Activated CD8-positive, alpha-beta T cell treated with anti-CD3 and anti-CD28 coated beads, Interleukin-2, amount 10 ng/mL, durations not matched to agents 7 days and 5 days (primary cell): ENCODE measurements around the gene ACOXL. TPM values are rescaled to one million over a fixed set of nuclear protein-coding genes. Genes with fewer than 3 reads are reported as not detected.

Experiments used
- ATAC-seq: fragments of 150-1000 bp; cut with Tn5 transposase; one replicate; pipeline ENCODE4 v1.10.0; 2021; ENCODE audit warnings: moderate library complexity
- CTCF ChIA-PET: fragments of 350-600 bp; sonication (Branson Sonifier 250); formaldehyde crosslinking; loops from one replicate; lab custom pipeline; 2021; ENCODE audit warnings: antibody characterized with exemption; lab: Charles Lee
- POLR2A ChIA-PET: fragments of 350-600 bp; sonication (Branson Sonifier 250); formaldehyde crosslinking; loops from one replicate; lab custom pipeline; 2021; ENCODE audit warnings: antibody characterized with exemption; lab: Charles Lee
- DNase-seq: peaks from one replicate; pipeline ENCODE4 v3.0.0-alpha.2; 2020
- H3K27ac Mint-ChIP-seq: one replicate; pipeline ENCODE4 v1.8.0; 2021; ENCODE audit warnings: mild to moderate bottlenecking, mixed read lengths
- H3K27me3 Mint-ChIP-seq: one replicate; pipeline ENCODE4 v1.8.0; 2021; ENCODE audit warnings: low read depth, mixed read lengths
- H3K36me3 Mint-ChIP-seq: one replicate; pipeline ENCODE4 v1.8.0; 2021; ENCODE audit warnings: low read depth, mixed read lengths
- H3K4me1 Mint-ChIP-seq: one replicate; pipeline ENCODE4 v1.8.0; 2021; ENCODE audit warnings: low read depth, mixed read lengths
- H3K4me3 Mint-ChIP-seq: one replicate; pipeline ENCODE4 v1.8.0; 2021; ENCODE audit warnings: mild to moderate bottlenecking, mixed read lengths
- H3K9me3 Mint-ChIP-seq: one replicate; pipeline ENCODE4 v1.8.0; 2022; ENCODE audit warnings: mixed read lengths; ENCODE audit not compliant: insufficient read depth
- total RNA-seq, 2 experiments: library from RNA; stranded (reverse); gene quantifications; one replicate each; pipeline ENCODE4 v1.2.3, GENCODE V29; 2021

The ACOXL gene
- total RNA-seq, 2 experiments from 2014 or later = not detected

DNA sequence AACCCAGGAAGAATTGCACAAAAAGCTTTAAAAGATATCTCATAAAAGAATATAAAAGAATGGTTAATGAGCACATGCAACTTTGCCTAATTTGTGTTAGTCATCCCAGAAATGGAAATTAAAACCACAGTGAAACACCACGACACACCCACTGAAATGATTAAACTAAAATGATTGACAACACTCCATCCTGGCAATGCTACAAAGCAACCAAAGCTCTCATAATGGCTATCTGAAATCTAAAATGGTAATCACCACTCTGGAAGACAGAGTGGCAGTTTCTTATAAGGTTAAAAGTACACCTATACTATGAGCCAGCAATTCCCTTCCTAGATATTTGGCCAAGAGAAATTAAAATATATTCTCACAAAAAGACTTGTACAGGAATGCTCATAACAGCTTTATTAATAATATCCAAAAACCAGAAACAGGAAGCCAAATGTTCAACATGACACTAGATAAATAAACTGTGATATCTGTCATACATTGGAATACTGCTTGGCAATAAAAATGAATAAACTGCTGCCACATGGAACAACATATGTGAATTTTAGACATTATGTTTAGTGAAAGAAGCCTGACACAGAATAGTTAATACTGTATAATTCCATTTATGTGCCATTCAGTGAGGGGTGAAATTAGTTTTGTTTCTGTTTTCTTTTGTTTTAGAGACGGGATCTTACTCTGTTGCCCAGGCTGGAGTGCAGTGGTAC is 283.1 kb downstream of the ACOXL start:
- H3K4me3 Mint-ChIP-seq = no peak overlapping the region
- POLR2A ChIA-PET = no interaction called here
- H3K36me3 Mint-ChIP-seq = peaks cover 7% of the 10 kb centered on the region
- peaks cover 12% of the 10 kb centered on the region for H3K9me3 Mint-ChIP-seq
- ATAC-seq (no peak), DNase-seq (no peak)
- CTCF ChIA-PET = interaction anchor here (1.1 kb wide), 1 partner anchor 203 kb away, joined by 3 read pairs; no protein-coding TSS in a partner anchor
- H3K27me3 Mint-ChIP-seq = no peaks in the 10 kb centered on the region
- H3K4me1 Mint-ChIP-seq = peaks cover 7% of the 10 kb centered on the region
- no peak overlapping the region for H3K27ac Mint-ChIP-seq

DNA sequence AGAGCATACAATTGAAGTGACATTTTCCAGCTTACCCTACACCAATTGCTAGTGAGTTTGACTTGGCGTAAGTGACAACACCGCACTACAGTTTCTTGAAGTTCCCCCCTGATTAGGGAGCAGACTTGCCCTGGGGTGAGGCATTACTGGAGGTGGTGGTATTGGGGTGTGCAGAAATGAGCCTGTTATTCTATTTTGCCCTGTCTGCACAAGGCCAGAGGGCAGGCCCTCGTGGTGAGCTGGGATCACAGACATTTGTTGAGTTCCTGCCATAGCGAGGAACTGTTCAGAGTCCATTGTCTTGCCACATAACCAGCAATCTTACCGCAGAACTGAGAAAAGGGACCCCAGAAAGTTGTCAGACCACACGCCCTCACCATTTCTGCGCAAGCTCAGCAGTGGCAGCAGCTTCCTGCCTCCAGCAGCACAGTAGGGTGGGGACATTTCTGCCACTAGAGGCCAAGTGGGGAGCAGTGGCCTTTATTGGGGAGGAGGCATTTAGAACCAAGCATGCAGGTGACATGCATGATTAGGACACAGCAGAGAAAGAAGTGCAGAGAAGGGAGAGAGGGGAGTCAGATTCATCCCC is 284.8 kb downstream of the ACOXL start:
- Mint-ChIP-seq H3K36me3 (peaks cover 7% of the 10 kb centered on the region), H3K27me3 (no peaks in the 10 kb centered on the region), H3K9me3 (peaks cover 12% of the 10 kb centered on the region), H3K4me3 (no peak overlapping the region), H3K27ac (no peak overlapping the region), H3K4me1 (peaks cover 7% of the 10 kb centered on the region)
- no peak for ATAC-seq
- ChIA-PET POLR2A (no interaction called here), CTCF (interaction anchor here (1.1 kb wide), 1 partner anchor 205 kb away, joined by 3 read pairs; no protein-coding TSS in a partner anchor)
- no peak for DNase-seq

DNA sequence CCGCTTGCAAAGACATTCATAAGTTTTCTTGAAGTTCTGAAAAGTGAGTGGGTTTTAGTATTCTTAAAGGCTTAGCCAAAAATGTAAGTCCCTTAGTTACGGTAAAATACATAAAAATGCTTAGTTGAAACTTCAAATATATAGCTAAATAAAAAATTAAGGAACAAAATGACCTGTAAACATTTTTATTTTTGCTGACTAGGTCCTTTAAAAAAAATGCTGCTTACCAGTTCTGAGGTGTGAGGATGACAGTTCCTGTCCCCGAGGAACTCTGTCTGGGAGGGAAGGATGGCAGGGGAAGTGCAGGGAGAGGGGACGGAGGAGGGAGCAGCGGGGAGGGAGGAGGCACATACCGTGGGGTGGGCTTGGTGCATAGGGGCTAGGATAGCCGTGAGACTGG is 285.5 kb downstream of the ACOXL start:
- Mint-ChIP-seq H3K27ac (no peak overlapping the region), H3K4me1 (peaks cover 7% of the 10 kb centered on the region), H3K4me3 (no peak overlapping the region), H3K9me3 (peaks cover 9% of the 10 kb centered on the region), H3K27me3 (peaks cover 2% of the 10 kb centered on the region), H3K36me3 (peaks cover 6% of the 10 kb centered on the region)
- DNase-seq = no peak
- ChIA-PET CTCF (no interaction called here), POLR2A (no interaction called here)
- ATAC-seq = no peak

DNA sequence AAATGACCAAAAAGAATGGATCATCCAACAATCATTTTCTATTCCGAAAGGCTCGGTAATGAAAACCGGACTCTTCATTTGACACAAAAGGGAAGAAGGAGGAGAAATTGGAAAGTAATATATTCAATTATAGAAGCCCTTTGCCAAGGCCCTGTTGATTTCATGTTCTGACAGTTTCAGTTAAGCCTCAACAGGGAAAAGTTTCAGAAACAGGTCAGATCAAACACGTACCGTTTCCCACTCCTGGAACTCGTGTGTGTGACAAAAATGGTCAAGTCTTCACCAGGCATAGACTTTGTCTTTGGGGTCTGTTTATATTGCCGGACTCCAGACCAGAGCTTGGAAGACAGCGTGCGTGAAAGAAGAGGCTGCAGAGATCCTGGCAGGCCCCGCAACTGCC is 287.0 kb downstream of the ACOXL start:
- Mint-ChIP-seq H3K27me3 (peaks cover 2% of the 10 kb centered on the region), H3K4me1 (peaks cover 7% of the 10 kb centered on the region), H3K4me3 (no peak overlapping the region), H3K27ac (no peak overlapping the region), H3K36me3 (no peaks in the 10 kb centered on the region), H3K9me3 (no peaks in the 10 kb centered on the region)
- POLR2A ChIA-PET = no interaction called here
- ATAC-seq (no peak), DNase-seq (no peak)
- CTCF ChIA-PET = no interaction called here

DNA sequence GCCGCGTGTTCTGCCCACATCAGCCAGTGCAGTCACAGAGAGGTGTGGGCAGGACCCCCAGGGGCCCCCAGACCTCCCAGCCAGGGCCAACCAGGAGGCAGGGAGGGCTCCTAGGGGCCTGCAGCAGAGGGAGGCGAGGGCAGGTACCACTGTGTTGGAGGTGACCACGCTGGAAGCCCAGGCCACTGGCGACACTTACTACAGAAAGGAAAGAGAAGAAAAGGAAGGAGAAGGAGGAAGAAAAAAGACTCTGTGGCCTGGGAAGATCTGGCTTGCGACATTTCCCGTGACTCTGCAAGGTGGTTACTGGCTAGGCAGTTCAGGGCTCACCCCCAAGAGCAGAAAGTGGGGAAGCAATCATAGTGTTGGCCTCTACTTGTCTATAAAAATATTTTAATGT is 290.3 kb downstream of the ACOXL start:
- H3K4me3 Mint-ChIP-seq = no peak overlapping the region
- H3K4me1 Mint-ChIP-seq = no peaks in the 10 kb centered on the region
- DNase-seq (no peak), ATAC-seq (no peak)
- H3K27me3 Mint-ChIP-seq = peaks cover 6% of the 10 kb centered on the region
- ChIA-PET POLR2A (no interaction called here), CTCF (no interaction called here)
- H3K9me3 Mint-ChIP-seq = no peaks in the 10 kb centered on the region
- H3K36me3 Mint-ChIP-seq = no peaks in the 10 kb centered on the region
- no peak overlapping the region for H3K27ac Mint-ChIP-seq

DNA sequence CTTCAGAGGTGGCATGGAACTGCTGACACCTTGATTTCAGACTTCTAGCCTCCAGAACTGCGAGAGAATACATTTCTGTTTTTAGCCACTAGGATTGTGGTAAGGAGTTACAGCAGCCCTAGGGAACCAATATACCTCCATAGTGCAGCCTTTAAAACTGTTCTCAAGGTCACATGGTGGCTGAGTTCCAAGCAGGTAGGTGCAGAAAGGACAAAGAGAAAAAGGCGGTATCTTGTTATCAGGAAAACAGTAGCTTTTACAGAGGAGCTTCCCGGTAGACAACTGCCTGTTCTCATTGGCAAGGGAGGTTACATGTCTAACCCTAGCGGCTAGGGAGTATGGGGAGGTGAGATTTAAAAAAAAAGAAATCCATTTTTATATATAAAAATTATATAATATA is 292.1 kb downstream of the ACOXL start:
- Mint-ChIP-seq H3K27ac (no peak overlapping the region), H3K9me3 (no peaks in the 10 kb centered on the region), H3K4me1 (no peaks in the 10 kb centered on the region), H3K36me3 (no peaks in the 10 kb centered on the region), H3K4me3 (no peak overlapping the region), H3K27me3 (peaks cover 6% of the 10 kb centered on the region)
- DNase-seq (no peak), ATAC-seq (no peak)
- ChIA-PET POLR2A (no interaction called here), CTCF (interaction anchor here (1.4 kb wide), 1 partner anchor 18 kb away, joined by 3 read pairs; no protein-coding TSS in a partner anchor)

DNA sequence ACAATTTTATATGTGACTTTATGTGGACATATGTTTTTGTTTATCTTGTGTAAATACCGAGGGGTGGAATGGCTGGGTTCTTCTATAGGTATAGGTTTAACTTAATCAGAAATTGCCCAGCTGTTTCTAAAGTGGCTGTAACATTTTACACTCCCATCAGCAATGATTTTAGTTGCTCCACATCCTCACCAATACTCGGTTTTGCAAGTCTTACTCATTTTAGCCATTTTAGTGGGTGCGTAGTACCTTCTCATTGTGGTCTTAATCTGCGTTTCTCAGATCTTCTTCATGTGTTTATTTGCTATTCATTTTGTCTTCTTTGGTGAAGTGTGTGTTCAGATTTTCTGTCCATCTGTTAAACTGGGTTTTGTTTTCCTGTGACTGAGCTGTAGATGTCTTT is 292.9 kb downstream of the ACOXL start:
- Mint-ChIP-seq H3K27me3 (peaks cover 6% of the 10 kb centered on the region), H3K27ac (no peak overlapping the region), H3K36me3 (no peaks in the 10 kb centered on the region), H3K4me1 (peaks cover 2% of the 10 kb centered on the region), H3K4me3 (no peak overlapping the region), H3K9me3 (no peaks in the 10 kb centered on the region)
- no peak for ATAC-seq
- DNase-seq = no peak
- ChIA-PET CTCF (interaction anchor here (0.9 to 1.4 kb wide), 2 partner anchors 18 to 213 kb away, joined by 3 read pairs; no protein-coding TSS in a partner anchor), POLR2A (no interaction called here)

DNA sequence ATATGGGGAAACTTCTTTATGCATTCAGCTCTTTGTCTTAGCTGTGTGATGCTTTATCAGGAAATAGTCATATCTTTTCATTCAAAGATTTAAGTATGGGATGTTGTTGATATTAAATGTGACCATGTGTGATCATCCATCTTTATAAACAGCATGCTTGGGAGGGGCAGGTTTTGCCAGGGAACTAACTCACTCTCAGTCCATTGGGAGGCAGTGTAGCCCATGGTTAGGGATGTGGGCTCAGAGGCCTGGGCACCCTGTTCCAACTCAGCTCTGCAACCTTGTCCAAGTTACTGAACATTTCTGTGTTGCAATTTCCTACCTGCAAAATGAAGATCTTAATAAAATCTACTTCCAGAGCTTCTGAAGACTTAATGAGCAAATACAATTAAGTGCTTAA is 296.3 kb downstream of the ACOXL start:
- Mint-ChIP-seq H3K36me3 (no peaks in the 10 kb centered on the region), H3K27ac (no peak overlapping the region), H3K4me1 (peaks cover 4% of the 10 kb centered on the region), H3K27me3 (peaks cover 13% of the 10 kb centered on the region), H3K4me3 (no peak overlapping the region), H3K9me3 (no peaks in the 10 kb centered on the region)
- CTCF ChIA-PET = no interaction called here
- POLR2A ChIA-PET = no interaction called here
- no peak for ATAC-seq
- DNase-seq = no peak

DNA sequence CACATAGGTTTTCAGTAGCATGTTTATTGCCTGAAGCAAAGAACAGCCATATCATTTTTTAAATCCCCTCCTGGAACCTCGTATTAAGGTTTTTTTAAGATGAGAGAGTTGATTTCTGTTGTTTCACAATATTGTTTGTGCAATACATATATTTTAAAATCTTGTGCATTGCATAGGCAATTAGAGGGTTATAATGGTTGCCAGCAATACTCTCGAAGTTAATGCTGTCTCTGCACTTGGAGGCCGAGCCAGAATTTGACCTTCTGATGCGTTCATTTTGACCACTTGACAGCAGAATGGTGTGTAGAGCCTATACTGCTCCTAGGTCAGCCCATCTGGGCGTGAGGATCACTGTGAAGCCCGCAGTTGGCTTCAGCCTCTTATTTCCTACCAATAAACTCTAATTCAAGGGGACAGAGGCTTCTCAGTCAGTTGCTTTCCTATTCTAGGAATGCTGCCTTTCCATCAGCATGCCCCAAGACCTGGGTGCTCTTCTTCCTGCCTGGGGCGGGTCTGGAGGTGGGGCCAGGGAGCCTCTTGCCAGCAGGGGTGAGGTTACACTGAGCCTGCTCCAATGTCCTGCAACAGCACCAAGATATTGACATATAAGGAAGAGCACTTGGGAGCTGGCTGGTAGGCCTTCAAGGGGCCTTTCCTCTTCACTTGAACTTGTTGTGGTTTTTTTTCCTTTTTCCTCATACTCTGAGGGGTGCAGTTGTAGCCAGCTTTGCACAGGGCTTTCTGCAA is 297.0 kb downstream of the ACOXL start:
- Mint-ChIP-seq H3K27me3 (peaks cover 13% of the 10 kb centered on the region), H3K9me3 (no peaks in the 10 kb centered on the region)
- CTCF ChIA-PET = no interaction called here

DNA sequence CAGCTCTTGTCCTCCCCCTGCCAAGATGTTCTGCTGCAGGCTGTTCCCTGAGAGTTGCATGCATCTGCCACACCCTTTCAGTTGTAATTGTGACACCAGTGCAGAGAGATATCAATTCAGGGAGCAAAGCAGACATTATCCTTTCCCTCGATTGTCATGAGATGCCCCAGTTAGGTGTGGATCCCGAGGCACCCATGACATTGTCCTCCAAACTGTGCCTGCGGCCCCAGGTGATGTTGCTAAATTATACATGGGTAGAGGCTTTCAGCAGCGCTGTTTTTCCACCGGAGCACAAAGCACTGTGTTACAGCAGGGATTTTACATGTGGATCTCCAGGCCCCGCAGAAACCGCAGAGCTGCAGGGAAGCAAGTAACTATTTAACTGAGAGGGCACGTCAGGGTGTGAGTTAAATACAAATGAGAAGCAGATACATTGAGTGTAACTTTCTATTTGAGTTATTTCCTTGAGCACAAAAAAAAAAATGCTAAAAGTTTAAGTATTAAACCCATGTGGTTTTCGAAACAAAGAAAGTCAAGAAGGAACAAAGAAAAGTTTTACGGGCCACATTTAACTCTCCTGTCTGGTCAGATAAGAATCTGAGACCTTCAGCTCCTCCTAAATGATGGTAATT is 298.0 kb downstream of the ACOXL start:
- Mint-ChIP-seq H3K27ac (no peak overlapping the region), H3K4me1 (peaks cover 4% of the 10 kb centered on the region), H3K4me3 (no peak overlapping the region), H3K27me3 (peaks cover 12% of the 10 kb centered on the region), H3K9me3 (no peaks in the 10 kb centered on the region), H3K36me3 (no peaks in the 10 kb centered on the region)
- POLR2A ChIA-PET = no interaction called here
- DNase-seq (no peak), ATAC-seq (no peak)
- CTCF ChIA-PET = no interaction called here

More for the DNA sequence above, 297.0 kb downstream of the ACOXL start:
- Mint-ChIP-seq H3K27ac (no peak overlapping the region), H3K36me3 (no peaks in the 10 kb centered on the region), H3K4me3 (no peak overlapping the region), H3K4me1 (peaks cover 4% of the 10 kb centered on the region)
- DNase-seq = no peak
- POLR2A ChIA-PET = no interaction called here
- ATAC-seq = no peak

DNA sequence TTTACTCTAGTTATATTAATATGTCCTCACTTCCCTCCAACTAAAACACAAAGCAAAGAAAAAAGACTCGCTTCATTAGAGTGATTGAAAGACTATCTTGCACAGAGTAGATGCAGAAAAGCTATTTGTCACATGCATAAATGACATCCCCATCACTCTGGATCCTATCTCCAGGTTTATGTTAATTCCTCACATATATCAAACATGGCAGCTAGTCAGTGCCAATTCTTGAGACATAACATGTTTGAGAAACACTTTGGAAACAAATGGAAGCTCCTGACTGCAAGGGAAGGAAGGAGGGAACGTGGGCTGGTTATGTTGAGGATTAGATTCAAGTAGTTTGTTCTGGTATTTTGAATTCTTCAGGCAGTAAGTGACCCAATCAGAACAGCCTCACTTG is 298.6 kb downstream of the ACOXL start:
- ATAC-seq = no peak
- Mint-ChIP-seq H3K27me3 (peaks cover 11% of the 10 kb centered on the region), H3K4me1 (peaks cover 4% of the 10 kb centered on the region), H3K36me3 (no peaks in the 10 kb centered on the region), H3K27ac (no peak overlapping the region), H3K9me3 (no peaks in the 10 kb centered on the region), H3K4me3 (no peak overlapping the region)
- ChIA-PET POLR2A (no interaction called here), CTCF (no interaction called here)
- DNase-seq = no peak
